K562 (cell line): ENCODE data around the gene OR6K2. TPM values are rescaled to one million over a fixed set of nuclear protein-coding genes. Genes with fewer than 3 reads are reported as not detected.

ENCODE experiments used
- KLF16 ChIP-seq: IDR thresholded peaks from 2 replicates; pipeline ENCODE4 v1.6.1; 2016; ENCODE audit warnings: antibody characterized with exemption
- L3MBTL2 ChIP-seq: fragments of 450-650 bp; IDR thresholded peaks from 2 replicates; pipeline ENCODE4 v1.6.1; 2016; ENCODE audit warnings: mild to moderate bottlenecking, moderate library complexity
- NFE2 ChIP-seq: IDR thresholded peaks from 2 replicates; pipeline ENCODE4 v1.6.1; 2014; ENCODE audit warnings: antibody characterized with exemption, low read depth
- NR2C1 ChIP-seq, 2 experiments: fragments of 450-650 bp; IDR thresholded peaks; 2 replicates each; pipeline ENCODE4 v1.6.1; 2017; ENCODE audit warnings: mild to moderate bottlenecking in 2 of 2, antibody characterized with exemption in 1 of 2, inconsistent platforms in 1 of 2, missing compliant biosample characterization in 1 of 2, missing genetic modification characterization in 1 of 2
- NR3C1 ChIP-seq: sonication (generic); formaldehyde crosslinking; IDR thresholded peaks from 2 replicates; pipeline ENCODE4 v1.8.1; 2022; ENCODE audit warnings: missing genetic modification reagents
- NR4A1 ChIP-seq, 2 experiments: fragments of 250-450 bp in 1 of 2; fragments of 450-650 bp in 1 of 2; sonication (Bioruptor Pico) in 1 of 2; IDR thresholded peaks; 2 replicates each; pipeline versions ENCODE4 v1.4.0 to v1.6.1; 2016 to 2020; ENCODE audit warnings: mild to moderate bottlenecking in 2 of 2, missing compliant biosample characterization in 1 of 2, missing genetic modification characterization in 1 of 2, moderate library complexity in 1 of 2
- RAD51 ChIP-seq: fragments of 450-650 bp; IDR thresholded peaks from 2 replicates; pipeline ENCODE4 v1.7.1; 2016; ENCODE audit warnings: low read depth, mild to moderate bottlenecking, borderline replicate concordance
- STAG1 ChIP-seq: sonication (generic); formaldehyde crosslinking; IDR thresholded peaks from 2 replicates; pipeline ENCODE4 v1.5.0; 2020; ENCODE audit warnings: missing genetic modification reagents, borderline replicate concordance
- STAT6 ChIP-seq: sonication (generic); formaldehyde crosslinking; IDR thresholded peaks from 2 replicates; pipeline ENCODE4 v1.8.1; 2023; ENCODE audit warnings: mild to moderate bottlenecking, missing genetic modification reagents
- TOE1 ChIP-seq, 2 experiments: fragments of 450-650 bp in 1 of 2; sonication (generic) in 1 of 2; formaldehyde crosslinking in 1 of 2; IDR thresholded peaks; 2 replicates each; pipeline versions ENCODE4 v1.7.1 to v1.8.0; 2016 to 2022; ENCODE audit warnings: borderline replicate concordance in 2 of 2, mild to moderate bottlenecking in 2 of 2, antibody characterized with exemption in 1 of 2, inconsistent platforms in 1 of 2, low read depth in 1 of 2, missing genetic modification reagents in 1 of 2, moderate library complexity in 1 of 2
- ZEB2 ChIP-seq: fragments of 450-650 bp; IDR thresholded peaks from 2 replicates; pipeline ENCODE4 v1.6.1; 2016
- ZNF592 ChIP-seq: fragments of 450-650 bp; IDR thresholded peaks from 2 replicates; pipeline ENCODE4 v1.6.1; 2017; ENCODE audit warnings: antibody characterized with exemption, mild to moderate bottlenecking
- polyA plus RNA-seq, 8 experiments: library from polyadenylated mRNA; depleted of rRNA in 4 of 8; stranded (reverse) in 5 of 8; unstranded in 3 of 8; fragments of >200 nt; fragmentation: Nextera tagmentation in 2 of 8; fragmentation: Illumina TruSeq in 1 of 8; extraction: Ambion mirVana in 2 of 8; extraction: Trizol in 1 of 8; gene quantifications; 2 replicates each; pipeline versions ENCODE4 v1.2.1 to v1.2.3, GENCODE V29; 2011 to 2014; ENCODE audit warnings: inconsistent platforms in 1 of 8, missing spikeins in 1 of 8
- total RNA-seq, 7 experiments: library from RNA; depleted of rRNA in 6 of 7; stranded (reverse); fragments of >200 nt in 6 of 7; fragmentation: Illumina TruSeq in 2 of 7; extraction: Trizol in 2 of 7; gene quantifications; 2 replicates each; pipeline versions ENCODE4 v1.2.1 to v1.2.3, GENCODE V29; 2011 to 2021; ENCODE audit warnings: low replicate concordance in 1 of 7

OR6K2 gene
- total and polyA plus RNA-seq, 9 of the 15 experiments (the other 6 are each of a cell fraction or from before 2014, with no cell fraction given) = not detected

- TF ChIP-seq NR2C1 (IDR thresholded peaks at IDR 0.05) (no peak), NR2C1 (tag; IDR thresholded peaks at IDR 0.05) (0 out of 2 replicates have a peak, but pooled peaks have one; percentile 14), ZEB2 (no peak), KLF16 (no peak), NR4A1 (CRISPR knock-in tag; IDR thresholded peaks at IDR 0.05) (no peak), NR4A1 (tag; IDR thresholded peaks at IDR 0.05) (0 out of 2 replicates have a peak, but pooled peaks have one; percentile 39), NR3C1 (CRISPR knock-in tag) (no peak), ZNF592 (peak; percentile 45; the same call in 1 of the 2 replicates), TOE1 (IDR thresholded peaks at IDR 0.05; ENCODE audit: borderline replicate concordance) (0 out of 2 replicates have a peak, but pooled peaks have one; percentile 32), TOE1 (CRISPR knock-in tag; IDR thresholded peaks at IDR 0.05; ENCODE audit: borderline replicate concordance, low read depth) (no peak), RAD51 (peak; percentile 51; the same call in 1 of the 2 replicates), NFE2 (no peak), STAT6 (CRISPR knock-in tag) (no peak), L3MBTL2 (peak; percentile 28; the same call in 1 of the 2 replicates), STAG1 (CRISPR knock-in tag) (no peak)
Measured at GRCh38 chr1:158731707-158732106, 31.3 kb upstream of the OR6K2 start (continued).
